Middle frontal gyrus (tissue), 1 donor: ENCODE measurements around the gene TNS3.
"Not testable (repeated sequence)": the region's sequence is repeated elsewhere in the genome, so short reads cannot be mapped to it uniquely, and the experiment has no call there.

Source experiments
- DNase-seq: peaks from one replicate; pipeline ENCODE4 v3.0.0-alpha.2; 2015; ENCODE audit warnings: low spot score; ENCODE audit errors: extremely low spot score

The TNS3 gene

GRCh38 chr7:47454069-47454973 is 127.6 kb downstream of the TNS3 start:
- DNase-seq: no peak

GRCh38 chr7:47453093-47454061 is 128.5 kb downstream of the TNS3 start:
- no peak for DNase-seq

GRCh38 chr7:47452715-47453092 is 129.2 kb downstream of the TNS3 start:
- DNase-seq: no peak

- DNase-seq: no peak
These were observed 129.6 kb downstream of the TNS3 start for GRCh38 chr7:47452295-47452694.

GRCh38 chr7:47451851-47452205 is 130.1 kb downstream of the TNS3 start:
- DNase-seq: no peak

GRCh38 chr7:47449810-47450590 is 131.9 kb downstream of the TNS3 start:
- DNase-seq: no peak

GRCh38 chr7:47448971-47449370 is 132.9 kb downstream of the TNS3 start:
- DNase-seq: no peak

- DNase-seq: no peak
These were observed 134.1 kb downstream of the TNS3 start for GRCh38 chr7:47447621-47448349.

GRCh38 chr7:47446871-47447466 is 134.9 kb downstream of the TNS3 start:
- DNase-seq: no peak

- no peak for DNase-seq
These were observed 137.4 kb downstream of the TNS3 start for GRCh38 chr7:47444376-47445098.

GRCh38 chr7:47443049-47443448 is 138.9 kb downstream of the TNS3 start:
- no peak for DNase-seq

GRCh38 chr7:47442605-47442865 is 139.4 kb downstream of the TNS3 start:
- DNase-seq: no peak

GRCh38 chr7:47441796-47442604 is 139.9 kb downstream of the TNS3 start:
- DNase-seq: no peak

- not testable (repeated sequence) for DNase-seq
These were observed 140.9 kb downstream of the TNS3 start for GRCh38 chr7:47441048-47441447.

GRCh38 chr7:47440320-47440719 is 141.6 kb downstream of the TNS3 start:
- no peak for DNase-seq

- no peak for DNase-seq
These were observed 142.7 kb downstream of the TNS3 start for GRCh38 chr7:47439181-47439667.

- DNase-seq: no peak
These were observed 143.4 kb downstream of the TNS3 start for GRCh38 chr7:47438411-47439029.

- peak; percentile 60 for DNase-seq
These were observed 146.0 kb downstream of the TNS3 start for GRCh38 chr7:47435889-47436312.

GRCh38 chr7:47433564-47433895 is 148.4 kb downstream of the TNS3 start:
- no peak for DNase-seq
